GM23338 (cell line): ENCODE results near the gene ADAMTS1. TPM values are rescaled to one million over a fixed set of nuclear protein-coding genes. Genes with fewer than 3 reads are reported as not detected.

Source experiments
- ATAC-seq: fragments of 200-7000 bp; cut with Tn5 transposase; 3 replicates; pipeline ENCODE4 v1.9.1; 2020
- DNase-seq: peaks from one replicate; pipeline ENCODE4 v3.0.0-alpha.2; 2015; ENCODE audit warnings: low spot score
- H2AFZ ChIP-seq: fragments of 200-600 bp; sonication (generic); 2 replicates; pipeline ENCODE4 v1.8.0; 2016; ENCODE audit warnings: antibody characterized with exemption, mild to moderate bottlenecking, moderate library complexity
- H3F3A ChIP-seq: fragments of 200-600 bp; sonication (generic); replicated peaks from 2 replicates; pipeline ENCODE4 v1.8.0; 2017; ENCODE audit warnings: antibody characterized with exemption, mixed run types, low read depth
- H3K27ac ChIP-seq: fragments of 200-600 bp; sonication (generic); 2 replicates; pipeline ENCODE4 v1.6.1; 2016; ENCODE audit warnings: low read depth
- H3K27me3 ChIP-seq: fragments of 200-600 bp; sonication (generic); 2 replicates; pipeline ENCODE4 v1.8.0; 2016; ENCODE audit warnings: mild to moderate bottlenecking, mixed run types, moderate library complexity; ENCODE audit not compliant: insufficient read depth
- H3K36me3 ChIP-seq: fragments of 200-600 bp; sonication (generic); 2 replicates; pipeline ENCODE4 v1.8.0; 2016; ENCODE audit warnings: mild to moderate bottlenecking; ENCODE audit not compliant: insufficient read depth
- H3K4me1 ChIP-seq: fragments of 200-600 bp; sonication (generic); 2 replicates; pipeline ENCODE4 v1.8.0; 2016; ENCODE audit warnings: mild to moderate bottlenecking, moderate library complexity; ENCODE audit not compliant: insufficient read depth
- H3K4me2 ChIP-seq: fragments of 200-600 bp; sonication (generic); 2 replicates; pipeline ENCODE4 v1.7.1; 2017; ENCODE audit warnings: mixed run types
- H3K4me3 ChIP-seq: fragments of 200-600 bp; sonication (generic); 2 replicates; pipeline ENCODE4 v1.6.1; 2016; ENCODE audit warnings: mixed run types
- H3K79me2 ChIP-seq: fragments of 200-600 bp; sonication (generic); replicated peaks from 2 replicates; pipeline ENCODE4 v1.8.0; 2017; ENCODE audit warnings: mild to moderate bottlenecking; ENCODE audit not compliant: insufficient read depth
- H3K9me2 ChIP-seq: fragments of 200-600 bp; sonication (generic); 2 replicates; pipeline ENCODE4 v1.8.0; 2017; ENCODE audit not compliant: insufficient read depth
- H4K20me1 ChIP-seq: fragments of 200-600 bp; sonication (generic); replicated peaks from 2 replicates; pipeline ENCODE4 v1.8.0; 2017; ENCODE audit warnings: mild to moderate bottlenecking; ENCODE audit not compliant: insufficient read depth
- H3K27ac Mint-ChIP-seq: 2 replicates; pipeline ENCODE4 v1.8.0; 2020; ENCODE audit warnings: inconsistent platforms, mild to moderate bottlenecking, moderate library complexity, mixed read lengths
- H3K27me3 Mint-ChIP-seq: 3 replicates; pipeline ENCODE4 v1.8.0; 2022; ENCODE audit warnings: low read depth, mild to moderate bottlenecking, moderate library complexity, mixed read lengths, inconsistent platforms; ENCODE audit not compliant: insufficient read depth, poor library complexity
- H3K36me3 Mint-ChIP-seq: 3 replicates; pipeline ENCODE4 v1.8.0; 2021; ENCODE audit warnings: low read depth, mild to moderate bottlenecking, inconsistent platforms, moderate library complexity, mixed read lengths
- H3K4me1 Mint-ChIP-seq: 3 replicates; pipeline ENCODE4 v1.8.0; 2020; ENCODE audit warnings: mild to moderate bottlenecking, inconsistent platforms, mixed read lengths
- H3K4me3 Mint-ChIP-seq: 3 replicates; pipeline ENCODE4 v1.8.0; 2021; ENCODE audit warnings: moderate library complexity, mild to moderate bottlenecking, inconsistent platforms, mixed read lengths
- H3K9me3 Mint-ChIP-seq: 3 replicates; pipeline ENCODE4 v1.8.0; 2020; ENCODE audit warnings: moderate library complexity, mild to moderate bottlenecking, inconsistent platforms, mixed read lengths
- CREB1 ChIP-seq: fragments of 250-450 bp; sonication (Bioruptor Pico); IDR thresholded peaks from 2 replicates; pipeline ENCODE4 v1.5.0; 2020; ENCODE audit warnings: low read depth, mild to moderate bottlenecking, moderate library complexity
- EZH2 ChIP-seq: fragments of 200-600 bp; sonication (generic); IDR thresholded peaks from one replicate; pipeline ENCODE4 v1.8.0; 2017; ENCODE audit warnings: antibody characterized with exemption, mild to moderate bottlenecking, low read depth; ENCODE audit not compliant: unreplicated experiment
- EZH2phosphoT487 ChIP-seq: fragments of 200-600 bp; sonication (generic); IDR thresholded peaks from one replicate; pipeline ENCODE4 v1.8.1; 2018; ENCODE audit warnings: antibody characterized with exemption; ENCODE audit not compliant: unreplicated experiment
- JUNB ChIP-seq: IDR thresholded peaks from one replicate; pipeline ENCODE4 v1.6.1; 2016; ENCODE audit warnings: antibody characterized with exemption; ENCODE audit not compliant: unreplicated experiment
- NANOG ChIP-seq: IDR thresholded peaks from 2 replicates; pipeline ENCODE4 v1.6.1; 2016; ENCODE audit warnings: antibody characterized with exemption, borderline replicate concordance
- POLR2AphosphoS5 ChIP-seq: IDR thresholded peaks from 2 replicates; pipeline ENCODE4 v1.6.1; 2016; ENCODE audit warnings: antibody characterized with exemption, low read depth
- STAT1 ChIP-seq: IDR thresholded peaks from one replicate; pipeline ENCODE4 v1.6.1; 2016; ENCODE audit warnings: antibody characterized with exemption; ENCODE audit not compliant: unreplicated experiment
- ZNF114 ChIP-seq: fragments of 250-450 bp; sonication (Bioruptor Pico); IDR thresholded peaks from 2 replicates; pipeline ENCODE4 v1.5.0; 2020; ENCODE audit warnings: mild to moderate bottlenecking, moderate library complexity
- ZNF331 ChIP-seq: fragments of 250-450 bp; sonication (Bioruptor Pico); IDR thresholded peaks from 2 replicates; pipeline ENCODE4 v1.5.0; 2020; ENCODE audit warnings: low read depth, mild to moderate bottlenecking, moderate library complexity
- polyA plus RNA-seq: library from polyadenylated mRNA; unstranded; fragments of >200 nt; fragmentation: Nextera tagmentation; extraction: Ambion mirVana; gene quantifications from 2 replicates; pipeline ENCODE4 v1.2.1, GENCODE V29; 2016
- total RNA-seq: library from RNA; depleted of rRNA; stranded (reverse); fragments of >200 nt; shearing (Covaris generic); gene quantifications from 2 replicates; pipeline ENCODE4 v1.2.3, GENCODE V29; 2014
- TF ChIP-seq, protein P1 (sequence below): IDR thresholded peaks from 2 replicates; pipeline ENCODE4 v1.6.1; 2016; ENCODE audit warnings: antibody characterized with exemption
- TF ChIP-seq, protein P2 (sequence below): IDR thresholded peaks from one replicate; pipeline ENCODE4 v1.6.1; 2018; ENCODE audit warnings: antibody characterized with exemption; ENCODE audit not compliant: unreplicated experiment
- TF ChIP-seq, protein P3 (sequence below), 2 experiments: fragments of 200-600 bp in 1 of 2; sonication (generic) in 1 of 2; conservative IDR thresholded peaks; 2 replicates each; pipeline versions ENCODE4 v1.5.1 to v1.6.1; 2016 to 2017; ENCODE audit warnings: antibody characterized with exemption in 2 of 2, low read depth in 2 of 2, mild to moderate bottlenecking in 2 of 2, moderate library complexity in 1 of 2
- TF ChIP-seq, protein P4 (sequence below): fragments of 250-450 bp; sonication (Bioruptor Pico); IDR thresholded peaks from 2 replicates; pipeline ENCODE4 v1.5.0; 2020; ENCODE audit warnings: mild to moderate bottlenecking, moderate library complexity

ADAMTS1 gene
- total and polyA plus RNA-seq, 2 experiments from 2014 or later: 6.1 to 15.4 TPM

DNA sequence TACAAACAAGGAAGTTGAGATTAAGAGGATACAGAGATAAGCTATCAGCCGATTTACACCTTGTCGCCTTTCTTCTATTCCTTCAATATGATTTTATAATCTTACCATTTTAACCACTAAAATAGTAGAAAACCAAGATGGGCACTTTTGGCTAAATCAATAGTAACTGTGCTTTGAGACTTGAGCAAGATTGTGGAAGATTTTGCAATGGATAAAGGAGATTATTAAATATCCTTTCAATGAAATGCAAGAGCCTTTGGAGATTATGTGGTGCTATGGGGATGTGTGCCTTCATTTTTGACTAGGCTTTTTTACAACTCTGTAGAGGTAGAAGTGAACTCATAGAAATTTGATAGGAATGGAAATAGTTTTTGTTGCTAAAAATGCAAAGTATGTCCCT, 33.7 kb downstream of the ADAMTS1 start:
- H3K4me2 ChIP-seq: no peak overlapping the region
- no peak overlapping the region; the same call in 1 of the 2 replicates for H2AFZ ChIP-seq
- no peaks in the 10 kb centered on the region for H3K9me3 Mint-ChIP-seq
- H3F3A ChIP-seq: no peaks in the 10 kb centered on the region
- H3K27ac ChIP-seq: no peak overlapping the region
- H3K4me1 Mint-ChIP-seq: peaks cover 2% of the 10 kb centered on the region; the same call in 1 of the 3 replicates
- no peaks in the 10 kb centered on the region for H3K36me3 Mint-ChIP-seq
- no peak overlapping the region for H3K4me3 Mint-ChIP-seq
- no peak overlapping the region for H3K4me3 ChIP-seq
- H3K4me1 ChIP-seq: no peaks in the 10 kb centered on the region
- no peaks in the 10 kb centered on the region for H3K27me3 ChIP-seq
- ATAC-seq (no peak), DNase-seq (no peak)
- H3K27me3 Mint-ChIP-seq: no peaks in the 10 kb centered on the region
- no peaks in the 10 kb centered on the region for H4K20me1 ChIP-seq
- H3K9me2 ChIP-seq: no peaks in the 10 kb centered on the region
- H3K36me3 ChIP-seq: no peaks in the 10 kb centered on the region
- TF ChIP-seq EZH2 (no peak), CREB1 (CRISPR knock-in tag) (no peak), POLR2AphosphoS5 (no peak), ZNF114 (CRISPR knock-in tag) (no peak), ZNF331 (CRISPR knock-in tag) (no peak), NANOG (no peak), JUNB (no peak), STAT1 (no peak), EZH2phosphoT487 (no peak)
- TF ChIP-seq, protein P1, sequence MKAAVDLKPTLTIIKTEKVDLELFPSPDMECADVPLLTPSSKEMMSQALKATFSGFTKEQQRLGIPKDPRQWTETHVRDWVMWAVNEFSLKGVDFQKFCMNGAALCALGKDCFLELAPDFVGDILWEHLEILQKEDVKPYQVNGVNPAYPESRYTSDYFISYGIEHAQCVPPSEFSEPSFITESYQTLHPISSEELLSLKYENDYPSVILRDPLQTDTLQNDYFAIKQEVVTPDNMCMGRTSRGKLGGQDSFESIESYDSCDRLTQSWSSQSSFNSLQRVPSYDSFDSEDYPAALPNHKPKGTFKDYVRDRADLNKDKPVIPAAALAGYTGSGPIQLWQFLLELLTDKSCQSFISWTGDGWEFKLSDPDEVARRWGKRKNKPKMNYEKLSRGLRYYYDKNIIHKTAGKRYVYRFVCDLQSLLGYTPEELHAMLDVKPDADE: no peak
- TF ChIP-seq, protein P2, sequence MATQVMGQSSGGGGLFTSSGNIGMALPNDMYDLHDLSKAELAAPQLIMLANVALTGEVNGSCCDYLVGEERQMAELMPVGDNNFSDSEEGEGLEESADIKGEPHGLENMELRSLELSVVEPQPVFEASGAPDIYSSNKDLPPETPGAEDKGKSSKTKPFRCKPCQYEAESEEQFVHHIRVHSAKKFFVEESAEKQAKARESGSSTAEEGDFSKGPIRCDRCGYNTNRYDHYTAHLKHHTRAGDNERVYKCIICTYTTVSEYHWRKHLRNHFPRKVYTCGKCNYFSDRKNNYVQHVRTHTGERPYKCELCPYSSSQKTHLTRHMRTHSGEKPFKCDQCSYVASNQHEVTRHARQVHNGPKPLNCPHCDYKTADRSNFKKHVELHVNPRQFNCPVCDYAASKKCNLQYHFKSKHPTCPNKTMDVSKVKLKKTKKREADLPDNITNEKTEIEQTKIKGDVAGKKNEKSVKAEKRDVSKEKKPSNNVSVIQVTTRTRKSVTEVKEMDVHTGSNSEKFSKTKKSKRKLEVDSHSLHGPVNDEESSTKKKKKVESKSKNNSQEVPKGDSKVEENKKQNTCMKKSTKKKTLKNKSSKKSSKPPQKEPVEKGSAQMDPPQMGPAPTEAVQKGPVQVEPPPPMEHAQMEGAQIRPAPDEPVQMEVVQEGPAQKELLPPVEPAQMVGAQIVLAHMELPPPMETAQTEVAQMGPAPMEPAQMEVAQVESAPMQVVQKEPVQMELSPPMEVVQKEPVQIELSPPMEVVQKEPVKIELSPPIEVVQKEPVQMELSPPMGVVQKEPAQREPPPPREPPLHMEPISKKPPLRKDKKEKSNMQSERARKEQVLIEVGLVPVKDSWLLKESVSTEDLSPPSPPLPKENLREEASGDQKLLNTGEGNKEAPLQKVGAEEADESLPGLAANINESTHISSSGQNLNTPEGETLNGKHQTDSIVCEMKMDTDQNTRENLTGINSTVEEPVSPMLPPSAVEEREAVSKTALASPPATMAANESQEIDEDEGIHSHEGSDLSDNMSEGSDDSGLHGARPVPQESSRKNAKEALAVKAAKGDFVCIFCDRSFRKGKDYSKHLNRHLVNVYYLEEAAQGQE: no peak
- TF ChIP-seq, protein P3, sequence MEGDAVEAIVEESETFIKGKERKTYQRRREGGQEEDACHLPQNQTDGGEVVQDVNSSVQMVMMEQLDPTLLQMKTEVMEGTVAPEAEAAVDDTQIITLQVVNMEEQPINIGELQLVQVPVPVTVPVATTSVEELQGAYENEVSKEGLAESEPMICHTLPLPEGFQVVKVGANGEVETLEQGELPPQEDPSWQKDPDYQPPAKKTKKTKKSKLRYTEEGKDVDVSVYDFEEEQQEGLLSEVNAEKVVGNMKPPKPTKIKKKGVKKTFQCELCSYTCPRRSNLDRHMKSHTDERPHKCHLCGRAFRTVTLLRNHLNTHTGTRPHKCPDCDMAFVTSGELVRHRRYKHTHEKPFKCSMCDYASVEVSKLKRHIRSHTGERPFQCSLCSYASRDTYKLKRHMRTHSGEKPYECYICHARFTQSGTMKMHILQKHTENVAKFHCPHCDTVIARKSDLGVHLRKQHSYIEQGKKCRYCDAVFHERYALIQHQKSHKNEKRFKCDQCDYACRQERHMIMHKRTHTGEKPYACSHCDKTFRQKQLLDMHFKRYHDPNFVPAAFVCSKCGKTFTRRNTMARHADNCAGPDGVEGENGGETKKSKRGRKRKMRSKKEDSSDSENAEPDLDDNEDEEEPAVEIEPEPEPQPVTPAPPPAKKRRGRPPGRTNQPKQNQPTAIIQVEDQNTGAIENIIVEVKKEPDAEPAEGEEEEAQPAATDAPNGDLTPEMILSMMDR (conservative IDR thresholded peaks at IDR 0.05; ENCODE audit: low read depth in 2 of 2): no peak
- TF ChIP-seq, protein P4, sequence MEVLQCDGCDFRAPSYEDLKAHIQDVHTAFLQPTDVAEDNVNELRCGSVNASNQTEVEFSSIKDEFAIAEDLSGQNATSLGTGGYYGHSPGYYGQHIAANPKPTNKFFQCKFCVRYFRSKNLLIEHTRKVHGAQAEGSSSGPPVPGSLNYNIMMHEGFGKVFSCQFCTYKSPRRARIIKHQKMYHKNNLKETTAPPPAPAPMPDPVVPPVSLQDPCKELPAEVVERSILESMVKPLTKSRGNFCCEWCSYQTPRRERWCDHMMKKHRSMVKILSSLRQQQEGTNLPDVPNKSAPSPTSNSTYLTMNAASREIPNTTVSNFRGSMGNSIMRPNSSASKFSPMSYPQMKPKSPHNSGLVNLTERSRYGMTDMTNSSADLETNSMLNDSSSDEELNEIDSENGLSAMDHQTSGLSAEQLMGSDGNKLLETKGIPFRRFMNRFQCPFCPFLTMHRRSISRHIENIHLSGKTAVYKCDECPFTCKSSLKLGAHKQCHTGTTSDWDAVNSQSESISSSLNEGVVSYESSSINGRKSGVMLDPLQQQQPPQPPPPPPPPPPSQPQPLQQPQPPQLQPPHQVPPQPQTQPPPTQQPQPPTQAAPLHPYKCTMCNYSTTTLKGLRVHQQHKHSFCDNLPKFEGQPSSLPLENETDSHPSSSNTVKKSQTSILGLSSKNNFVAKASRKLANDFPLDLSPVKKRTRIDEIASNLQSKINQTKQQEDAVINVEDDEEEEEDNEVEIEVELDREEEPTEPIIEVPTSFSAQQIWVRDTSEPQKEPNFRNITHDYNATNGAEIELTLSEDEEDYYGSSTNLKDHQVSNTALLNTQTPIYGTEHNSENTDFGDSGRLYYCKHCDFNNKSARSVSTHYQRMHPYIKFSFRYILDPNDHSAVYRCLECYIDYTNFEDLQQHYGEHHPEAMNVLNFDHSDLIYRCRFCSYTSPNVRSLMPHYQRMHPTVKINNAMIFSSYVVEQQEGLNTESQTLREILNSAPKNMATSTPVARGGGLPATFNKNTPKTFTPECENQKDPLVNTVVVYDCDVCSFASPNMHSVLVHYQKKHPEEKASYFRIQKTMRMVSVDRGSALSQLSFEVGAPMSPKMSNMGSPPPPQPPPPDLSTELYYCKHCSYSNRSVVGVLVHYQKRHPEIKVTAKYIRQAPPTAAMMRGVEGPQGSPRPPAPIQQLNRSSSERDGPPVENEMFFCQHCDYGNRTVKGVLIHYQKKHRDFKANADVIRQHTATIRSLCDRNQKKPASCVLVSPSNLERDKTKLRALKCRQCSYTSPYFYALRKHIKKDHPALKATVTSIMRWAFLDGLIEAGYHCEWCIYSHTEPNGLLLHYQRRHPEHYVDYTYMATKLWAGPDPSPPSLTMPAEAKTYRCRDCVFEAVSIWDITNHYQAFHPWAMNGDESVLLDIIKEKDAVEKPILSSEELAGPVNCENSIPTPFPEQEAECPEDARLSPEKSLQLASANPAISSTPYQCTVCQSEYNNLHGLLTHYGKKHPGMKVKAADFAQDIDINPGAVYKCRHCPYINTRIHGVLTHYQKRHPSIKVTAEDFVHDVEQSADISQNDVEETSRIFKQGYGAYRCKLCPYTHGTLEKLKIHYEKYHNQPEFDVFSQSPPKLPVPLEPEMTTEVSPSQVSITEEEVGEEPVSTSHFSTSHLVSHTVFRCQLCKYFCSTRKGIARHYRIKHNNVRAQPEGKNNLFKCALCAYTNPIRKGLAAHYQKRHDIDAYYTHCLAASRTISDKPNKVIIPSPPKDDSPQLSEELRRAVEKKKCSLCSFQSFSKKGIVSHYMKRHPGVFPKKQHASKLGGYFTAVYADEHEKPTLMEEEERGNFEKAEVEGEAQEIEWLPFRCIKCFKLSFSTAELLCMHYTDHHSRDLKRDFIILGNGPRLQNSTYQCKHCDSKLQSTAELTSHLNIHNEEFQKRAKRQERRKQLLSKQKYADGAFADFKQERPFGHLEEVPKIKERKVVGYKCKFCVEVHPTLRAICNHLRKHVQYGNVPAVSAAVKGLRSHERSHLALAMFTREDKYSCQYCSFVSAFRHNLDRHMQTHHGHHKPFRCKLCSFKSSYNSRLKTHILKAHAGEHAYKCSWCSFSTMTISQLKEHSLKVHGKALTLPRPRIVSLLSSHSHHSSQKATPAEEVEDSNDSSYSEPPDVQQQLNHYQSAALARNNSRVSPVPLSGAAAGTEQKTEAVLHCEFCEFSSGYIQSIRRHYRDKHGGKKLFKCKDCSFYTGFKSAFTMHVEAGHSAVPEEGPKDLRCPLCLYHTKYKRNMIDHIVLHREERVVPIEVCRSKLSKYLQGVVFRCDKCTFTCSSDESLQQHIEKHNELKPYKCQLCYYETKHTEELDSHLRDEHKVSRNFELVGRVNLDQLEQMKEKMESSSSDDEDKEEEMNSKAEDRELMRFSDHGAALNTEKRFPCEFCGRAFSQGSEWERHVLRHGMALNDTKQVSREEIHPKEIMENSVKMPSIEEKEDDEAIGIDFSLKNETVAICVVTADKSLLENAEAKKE (CRISPR knock-in tag): no peak
- no peak overlapping the region for H3K27ac Mint-ChIP-seq
- no peaks in the 10 kb centered on the region for H3K79me2 ChIP-seq
